Measurements from ENCODE around the gene CD81.

GRCh38 chr11:2426221-2426620 lies 49.1 kb downstream of the CD81 start:
- TF ChIP-seq CEBPB (IDR thresholded peaks at IDR 0.05; ENCODE audit: low read depth), result no peak
- TF ChIP-seq CTCF (IDR thresholded peaks at IDR 0.05 in 2 of 3, conservative IDR thresholded peaks at IDR 0.05 in 1 of 3; ENCODE audit: borderline replicate concordance in 1 of 3, insufficient read depth in 1 of 3, low read depth in 2 of 3, low read length in 2 of 3), result no peak
- no peak for TF ChIP-seq REST (IDR thresholded peaks at IDR 0.05; ENCODE audit: low read depth)
- no peak for TF ChIP-seq EZH2 (IDR thresholded peaks at IDR 0.05)

All from HCT116 (cell line).